Loucy (cell line): Measurements from ENCODE around the gene ZBTB20.

Experiments
- EZH2phosphoT487 ChIP-seq: fragments of 200-600 bp; IDR thresholded peaks from 2 replicates; pipeline ENCODE4 v1.6.1; 2018; ENCODE audit warnings: antibody characterized with exemption, mild to moderate bottlenecking, moderate library complexity, borderline replicate concordance
- TF ChIP-seq, protein P1 (sequence below): fragments of 200-600 bp; sonication (generic); conservative IDR thresholded peaks from 2 replicates; pipeline ENCODE4 v1.5.1; 2014; ENCODE audit warnings: mild to moderate bottlenecking, antibody characterized with exemption, low read length

DNA sequence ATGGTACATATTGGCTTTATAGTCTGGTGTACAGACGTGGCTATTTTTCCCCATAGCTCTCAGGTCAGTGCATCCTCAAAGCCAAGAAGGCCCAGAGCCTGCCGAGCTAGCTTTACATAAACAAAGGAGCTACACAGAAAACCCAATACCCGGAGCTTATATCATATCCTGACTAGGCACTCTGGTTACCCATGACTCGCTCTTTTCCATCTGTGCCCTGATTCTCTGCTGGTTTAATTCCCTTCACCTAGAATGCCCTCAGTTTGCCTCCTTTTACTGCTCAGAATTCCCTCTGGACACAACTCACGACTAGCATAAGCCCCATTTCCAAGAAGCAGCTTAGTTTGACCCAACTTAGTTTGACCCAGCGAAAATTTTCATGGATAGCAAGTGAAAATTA, 742.5 kb downstream of the ZBTB20 start:
- TF ChIP-seq, protein P1, sequence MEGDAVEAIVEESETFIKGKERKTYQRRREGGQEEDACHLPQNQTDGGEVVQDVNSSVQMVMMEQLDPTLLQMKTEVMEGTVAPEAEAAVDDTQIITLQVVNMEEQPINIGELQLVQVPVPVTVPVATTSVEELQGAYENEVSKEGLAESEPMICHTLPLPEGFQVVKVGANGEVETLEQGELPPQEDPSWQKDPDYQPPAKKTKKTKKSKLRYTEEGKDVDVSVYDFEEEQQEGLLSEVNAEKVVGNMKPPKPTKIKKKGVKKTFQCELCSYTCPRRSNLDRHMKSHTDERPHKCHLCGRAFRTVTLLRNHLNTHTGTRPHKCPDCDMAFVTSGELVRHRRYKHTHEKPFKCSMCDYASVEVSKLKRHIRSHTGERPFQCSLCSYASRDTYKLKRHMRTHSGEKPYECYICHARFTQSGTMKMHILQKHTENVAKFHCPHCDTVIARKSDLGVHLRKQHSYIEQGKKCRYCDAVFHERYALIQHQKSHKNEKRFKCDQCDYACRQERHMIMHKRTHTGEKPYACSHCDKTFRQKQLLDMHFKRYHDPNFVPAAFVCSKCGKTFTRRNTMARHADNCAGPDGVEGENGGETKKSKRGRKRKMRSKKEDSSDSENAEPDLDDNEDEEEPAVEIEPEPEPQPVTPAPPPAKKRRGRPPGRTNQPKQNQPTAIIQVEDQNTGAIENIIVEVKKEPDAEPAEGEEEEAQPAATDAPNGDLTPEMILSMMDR: no peak
- TF ChIP-seq EZH2phosphoT487: no peak
